ENCODE results near the gene PPIA. TPM values are rescaled to one million over a fixed set of nuclear protein-coding genes. Genes with fewer than 3 reads are reported as not detected.

Gene PPIA
- 1,000 to 10,000 TPM in 1 of 4 donors, 100 to 1,000 TPM in 3; 631 to 1,290 (median 820) TPM for total RNA-seq

GRCh38 chr7:44796504-44797328 lies at the start of gene PPIA:
PPIA (plus strand) TSS chr7:44796681; CDS start chr7:44796725, 44 bp downstream.
- intact Hi-C loops (cut with DNase I; ENCODE audit: low total_unique reads) = no loop called here
- H3K4me3 ChIP-seq = peak within 1 kb of the TSS; percentile 79 to 94 (median 82)
- H3K9me3 ChIP-seq = no peaks in the 10 kb centered on the region
- H3K27ac ChIP-seq = peak within 1 kb of the TSS; percentile 99 to 100 (median 100)
- peaks cover 8 to 28% (median 22%) of the 10 kb centered on the region in 4 donors for H3K4me1 ChIP-seq
- peak; percentile 99 for DNase-seq
- WGBS, 2 donors (ENCODE audit: low coverage in 1 of 2) = 1% methylated on average over 44 of the region's 99 CpGs; no CpG with 5 or more reads in 1 of the 2 donors
- in situ Hi-C loops (cut with MboI; ENCODE audit: low pct_ligation_motif_present in 1 of 4, low pct_unique_long_range_greater_than_20kb in 1 of 4, low sequenced_read_pairs in 3 of 4) = loop anchor here in 1 of 4 donors (10.0 kb wide), 1 partner anchor 48 kb away; the partner anchor contains the start of gene H2AZ2
- peak; percentile 90 to 93 (median 92) for TF ChIP-seq POLR2AphosphoS5 (IDR thresholded peaks at IDR 0.05)
- no peak for TF ChIP-seq CTCF (IDR thresholded peaks at IDR 0.05)
- TF ChIP-seq POLR2A (IDR thresholded peaks at IDR 0.05) = peak; percentile 96
- peak; percentile 39 for TF ChIP-seq EP300 (IDR thresholded peaks at IDR 0.05; ENCODE audit: low read depth)
- H3K36me3 ChIP-seq = peaks cover 0 to 28% (median 11%) of the 10 kb centered on the region in 4 donors
- no peaks in the 10 kb centered on the region for H3K27me3 ChIP-seq

- Histone ChIP-seq H3K4me3 (peak within 1 kb of the TSS; percentile 85 to 95 (median 90)), H3K27me3 (no peaks in the 10 kb centered on the region), H3K4me1 (peaks cover 19 to 32% (median 22%) of the 10 kb centered on the region in 4 donors), H3K27ac (peak within 1 kb of the TSS; percentile 94 to 100 (median 98)), H3K9me3 (no peaks in the 10 kb centered on the region), H3K36me3 (no peaks in the 10 kb centered on the region)
- in situ Hi-C loops (cut with MboI; ENCODE audit: low pct_ligation_motif_present in 1 of 4, low pct_unique_long_range_greater_than_20kb in 1 of 4, low sequenced_read_pairs in 3 of 4) (no loop called here), intact Hi-C loops (cut with DNase I; ENCODE audit: low total_unique reads) (no loop called here)
- WGBS, 2 donors (ENCODE audit: low coverage in 1 of 2) = 2 to 8% methylated on average over 5 to 14 of the region's 92 CpGs
- TF ChIP-seq POLR2AphosphoS5 (IDR thresholded peaks at IDR 0.05) = peak; percentile 45 to 80 (median 77)
- peak; percentile 51 for TF ChIP-seq POLR2A (IDR thresholded peaks at IDR 0.05)
- no peak for TF ChIP-seq CTCF (IDR thresholded peaks at IDR 0.05)
- DNase-seq = peak; percentile 95
Measured at GRCh38 chr7:44748045-44748947, 48.2 kb upstream of the PPIA start, which contains the start of gene ZMIZ2. ZMIZ2 (plus strand) TSS chr7:44748847; CDS start chr7:44756250, 7,403 bp downstream.

GRCh38 chr7:44748948-44749731 lies 47.3 kb upstream of the PPIA start:
- H3K36me3 ChIP-seq = no peaks in the 10 kb centered on the region
- intact Hi-C loops (cut with DNase I; ENCODE audit: low total_unique reads) = no loop called here
- in situ Hi-C loops (cut with MboI; ENCODE audit: low pct_ligation_motif_present in 1 of 4, low pct_unique_long_range_greater_than_20kb in 1 of 4, low sequenced_read_pairs in 3 of 4) = no loop called here
- no peaks in the 10 kb centered on the region for H3K27me3 ChIP-seq
- 0% methylated on average over 36 of the region's 60 CpGs; no CpG with 5 or more reads in 1 of the 2 donors for WGBS, 2 donors (ENCODE audit: low coverage in 1 of 2)
- peaks cover 19 to 35% (median 22%) of the 10 kb centered on the region in 4 donors for H3K4me1 ChIP-seq
- TF ChIP-seq POLR2AphosphoS5 (IDR thresholded peaks at IDR 0.05) (no peak), POLR2A (IDR thresholded peaks at IDR 0.05) (no peak), EP300 (IDR thresholded peaks at IDR 0.05; ENCODE audit: low read depth) (no peak), CTCF (IDR thresholded peaks at IDR 0.05) (no peak)
- H3K9me3 ChIP-seq = no peaks in the 10 kb centered on the region
- DNase-seq = no peak
- peak overlapping the region; percentile 94 to 100 (median 98) for H3K27ac ChIP-seq
- peak overlapping the region; percentile 85 to 95 (median 90) for H3K4me3 ChIP-seq

All from transverse colon (tissue), 4 donors.